H9 (cell line): Measurements from ENCODE around the gene NAA15. TPM values are rescaled to one million over a fixed set of nuclear protein-coding genes. Genes with fewer than 3 reads are reported as not detected.

ENCODE experiments used
- DNase-seq: peaks from one replicate; pipeline ENCODE4 v3.0.0-alpha.2; 2017
- H2AFZ ChIP-seq: one replicate; pipeline ENCODE4 v1.6.1; 2013; ENCODE audit warnings: mild to moderate bottlenecking, low read length, control low read depth, moderate library complexity
- H2AK5ac ChIP-seq: 2 replicates; pipeline ENCODE4 v1.6.1; 2013; ENCODE audit warnings: low read length, control low read depth, mixed read lengths; ENCODE audit not compliant: insufficient read length
- H2BK120ac ChIP-seq: one replicate; pipeline ENCODE4 v1.6.1; 2013; ENCODE audit warnings: low read depth, mild to moderate bottlenecking, low read length, control low read depth, inconsistent platforms; ENCODE audit not compliant: poor library complexity, severe bottlenecking
- H2BK12ac ChIP-seq: 2 replicates; pipeline ENCODE4 v1.6.1; 2013; ENCODE audit warnings: low read length, control low read depth, mixed read lengths, low read depth; ENCODE audit not compliant: insufficient read length
- H2BK15ac ChIP-seq: 2 replicates; pipeline ENCODE4 v1.6.1; 2013; ENCODE audit warnings: low read depth, low read length, control low read depth
- H2BK20ac ChIP-seq: one replicate; pipeline ENCODE4 v1.6.1; 2013; ENCODE audit warnings: low read depth, mild to moderate bottlenecking, low read length, control low read depth, inconsistent platforms; ENCODE audit not compliant: poor library complexity, severe bottlenecking
- H2BK5ac ChIP-seq: 2 replicates; pipeline ENCODE4 v1.6.1; 2013; ENCODE audit warnings: low read length, control low read depth, mixed read lengths; ENCODE audit not compliant: insufficient read length
- H3K14ac ChIP-seq: 2 replicates; pipeline ENCODE4 v1.6.1; 2013; ENCODE audit warnings: low read length, control low read depth; ENCODE audit not compliant: insufficient read depth
- H3K18ac ChIP-seq: 2 replicates; pipeline ENCODE4 v1.6.1; 2013; ENCODE audit warnings: low read depth, mild to moderate bottlenecking, mixed read lengths, low read length, control low read depth; ENCODE audit not compliant: insufficient read length
- H3K23ac ChIP-seq: 2 replicates; pipeline ENCODE4 v1.6.1; 2013; ENCODE audit warnings: low read length, control low read depth, mixed read lengths, low read depth; ENCODE audit not compliant: insufficient read length
- H3K23me2 ChIP-seq: 2 replicates; pipeline ENCODE4 v1.6.1; 2013; ENCODE audit warnings: low read depth, mild to moderate bottlenecking, mixed read lengths, low read length, control low read depth; ENCODE audit not compliant: insufficient read length, poor library complexity, severe bottlenecking
- H3K27ac ChIP-seq: 2 replicates; pipeline ENCODE4 v1.5.1; 2013; ENCODE audit warnings: low read length, control low read depth, mixed read lengths, low read depth; ENCODE audit not compliant: insufficient read length
- H3K27me3 ChIP-seq: 2 replicates; pipeline ENCODE4 v1.6.1; 2013; ENCODE audit warnings: low read length, control low read depth, inconsistent platforms; ENCODE audit not compliant: insufficient read depth
- H3K4ac ChIP-seq: 2 replicates; pipeline ENCODE4 v1.6.1; 2013; ENCODE audit warnings: low read depth, mild to moderate bottlenecking, control low read depth, inconsistent platforms, low read length, moderate library complexity
- H3K4me1 ChIP-seq: 2 replicates; pipeline ENCODE4 v1.6.1; 2013; ENCODE audit warnings: low read length, control low read depth, inconsistent platforms; ENCODE audit not compliant: insufficient read depth
- H3K4me2 ChIP-seq: 2 replicates; pipeline ENCODE4 v1.6.1; 2013; ENCODE audit warnings: low read length, control low read depth, mixed read lengths; ENCODE audit not compliant: insufficient read length, insufficient read depth
- H3K56ac ChIP-seq: 2 replicates; pipeline ENCODE4 v1.6.1; 2013; ENCODE audit warnings: low read depth, mild to moderate bottlenecking, mixed read lengths, low read length, control low read depth; ENCODE audit not compliant: insufficient read length
- H3K79me1 ChIP-seq: 2 replicates; pipeline ENCODE4 v1.6.1; 2013; ENCODE audit warnings: low read depth, mild to moderate bottlenecking, moderate library complexity, low read length, control low read depth, inconsistent platforms; ENCODE audit not compliant: insufficient read depth, poor library complexity, severe bottlenecking
- H3K79me2 ChIP-seq: 2 replicates; pipeline ENCODE4 v1.6.1; 2013; ENCODE audit warnings: low read length, control low read depth, inconsistent platforms; ENCODE audit not compliant: insufficient read depth
- H3K9ac ChIP-seq: 2 replicates; pipeline ENCODE4 v1.6.1; 2013; ENCODE audit warnings: low read length, control low read depth, mixed read lengths; ENCODE audit not compliant: insufficient read length; ENCODE audit errors: extremely low read depth
- H3K9me3 ChIP-seq: one replicate; pipeline ENCODE4 v1.6.1; 2013; ENCODE audit warnings: low read depth, low read length, inconsistent platforms; ENCODE audit not compliant: control insufficient read depth
- H3T11ph ChIP-seq: one replicate; pipeline ENCODE4 v1.6.1; 2013; ENCODE audit warnings: mild to moderate bottlenecking, low read length, control low read depth, inconsistent platforms
- H4K20me1 ChIP-seq: one replicate; pipeline ENCODE4 v1.6.1; 2013; ENCODE audit not compliant: control insufficient read depth, insufficient read length, insufficient read depth
- H4K5ac ChIP-seq: 2 replicates; pipeline ENCODE4 v1.6.1; 2013; ENCODE audit warnings: low read depth, mild to moderate bottlenecking, mixed read lengths, low read length, control low read depth; ENCODE audit not compliant: insufficient read length
- H4K8ac ChIP-seq: replicated peaks from 2 replicates; pipeline ENCODE4 v1.6.1; 2013; ENCODE audit warnings: low read length, control low read depth, mixed read lengths, low read depth; ENCODE audit not compliant: insufficient read length
- H4K91ac ChIP-seq: 2 replicates; pipeline ENCODE4 v1.6.1; 2013; ENCODE audit warnings: low read depth, mild to moderate bottlenecking, moderate library complexity, mixed read lengths, low read length, control low read depth; ENCODE audit not compliant: insufficient read length
- H3K27ac Mint-ChIP-seq, 3 experiments: 2 replicates in 2 of 3; 3 replicates in 1 of 3; pipeline ENCODE4 v1.8.0; 2020 to 2021; ENCODE audit warnings: mixed read lengths in 3 of 3, mild to moderate bottlenecking in 1 of 3, moderate library complexity in 1 of 3
- H3K27me3 Mint-ChIP-seq: 2 replicates; pipeline ENCODE4 v1.8.0; 2021; ENCODE audit warnings: low read depth, mild to moderate bottlenecking, moderate library complexity, mixed read lengths
- H3K36me3 Mint-ChIP-seq, 3 experiments: 2 replicates in 2 of 3; 3 replicates in 1 of 3; pipeline ENCODE4 v1.8.0; 2020 to 2021; ENCODE audit warnings: low read depth in 3 of 3, mixed read lengths in 3 of 3; ENCODE audit not compliant: insufficient read depth in 1 of 3
- H3K4me1 Mint-ChIP-seq, 2 experiments: 2 replicates each; pipeline ENCODE4 v1.8.0; 2020; ENCODE audit warnings: mixed read lengths in 2 of 2
- H3K4me3 Mint-ChIP-seq, 2 experiments: 2 replicates in 1 of 2; 3 replicates in 1 of 2; pipeline ENCODE4 v1.8.0; 2020 to 2021; ENCODE audit warnings: mild to moderate bottlenecking in 2 of 2, mixed read lengths in 2 of 2, moderate library complexity in 1 of 2
- H3K9me3 Mint-ChIP-seq, 2 experiments: 2 replicates in 1 of 2; 3 replicates in 1 of 2; pipeline ENCODE4 v1.8.0; 2020; ENCODE audit warnings: mild to moderate bottlenecking in 2 of 2, mixed read lengths in 2 of 2, moderate library complexity in 1 of 2
- CTCF ChIP-seq: fragments of 200-600 bp; sonication (generic); conservative IDR thresholded peaks from 3 replicates; pipeline ENCODE4 v1.8.0; 2021; ENCODE audit warnings: antibody characterized with exemption, mild to moderate bottlenecking
- WGBS: extraction: QIAGEN DNeasy Blood & Tissue Kit; methylation state at CpG from one replicate; pipeline ENCODE4 v1.1.7; 2013; ENCODE audit warnings: missing lambda C conversion rate, low lambda C conversion rate, mixed read lengths; ENCODE audit not compliant: insufficient read length; ENCODE audit errors: extremely low coverage; 5-methylcytosine and 5-hydroxymethylcytosine counted together
- total RNA-seq: library from RNA; stranded (reverse); gene quantifications from 2 replicates; pipeline ENCODE4 v1.2.1, GENCODE V29; 2021

Gene NAA15
- total RNA-seq, 1 experiment from 2014 or later: 115 TPM

DNA sequence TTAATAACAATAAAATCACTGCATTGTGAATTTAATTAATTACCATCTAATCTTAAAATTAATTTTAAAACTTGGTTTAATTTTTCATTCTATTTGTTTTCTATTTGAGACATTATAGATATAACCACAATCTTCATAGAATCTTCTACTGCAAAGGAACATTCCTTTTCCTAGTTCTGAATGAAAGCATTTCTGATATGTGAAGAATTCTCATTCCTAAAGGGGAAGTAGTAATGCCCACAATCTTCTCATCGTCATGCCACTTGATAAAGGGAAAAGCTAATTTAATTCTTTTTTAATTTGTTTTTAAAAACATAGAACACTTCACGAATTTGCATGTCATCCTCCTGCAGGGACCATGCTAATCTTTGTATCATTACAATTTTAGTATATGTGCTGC is 45.0 kb upstream of the NAA15 start:
- no peak overlapping the region for H3T11ph ChIP-seq
- H2AFZ ChIP-seq: no peak overlapping the region
- H4K91ac ChIP-seq: no peak overlapping the region
- TF ChIP-seq CTCF: no peak
- no peaks in the 10 kb centered on the region for H3K9me3 ChIP-seq
- no peak overlapping the region for H3K23ac ChIP-seq
- H3K4ac ChIP-seq: no peak overlapping the region
- H4K20me1 ChIP-seq: no peaks in the 10 kb centered on the region
- no CpG with 5 or more reads among the region's 2 CpGs for WGBS
- H4K5ac ChIP-seq: no peak overlapping the region
- H3K27ac ChIP-seq: no peak overlapping the region
- H3K27me3 ChIP-seq: no peaks in the 10 kb centered on the region
- no peak overlapping the region for H2BK12ac ChIP-seq
- no peaks in the 10 kb centered on the region for H3K79me1 ChIP-seq
- Mint-ChIP-seq H3K36me3 (no peaks in the 10 kb centered on the region), H3K4me3 (no peak overlapping the region), H3K9me3 (no peaks in the 10 kb centered on the region), H3K4me1 (0 out of 4 replicates have a peak, but pooled peaks cover 0 to 2% of the 10 kb centered on the region in 2 experiments), H3K27me3 (no peaks in the 10 kb centered on the region), H3K27ac (no peak overlapping the region)
- H3K4me2 ChIP-seq: no peak overlapping the region
- no peak overlapping the region for H2BK120ac ChIP-seq
- H2BK15ac ChIP-seq: no peak overlapping the region
- no peaks in the 10 kb centered on the region for H3K79me2 ChIP-seq
- no peak overlapping the region for H2BK20ac ChIP-seq
- H3K14ac ChIP-seq: no peak overlapping the region
- no peak overlapping the region for H3K18ac ChIP-seq
- H4K8ac ChIP-seq: no peak overlapping the region
- no peak overlapping the region for H2AK5ac ChIP-seq
- no peak for DNase-seq
- H3K4me1 ChIP-seq: no peaks in the 10 kb centered on the region
- H3K9ac ChIP-seq: no peak overlapping the region
- no peak overlapping the region for H2BK5ac ChIP-seq
- no peak overlapping the region for H3K56ac ChIP-seq
- no peaks in the 10 kb centered on the region for H3K23me2 ChIP-seq
